HG03571 (cell line): ENCODE measurements around the gene TBC1D3.
"Not testable (repeated sequence)": the region's sequence is repeated elsewhere in the genome, so short reads cannot be mapped to it uniquely, and the experiment has no call there.

Experiments used
- ATAC-seq: cut with Tn5 transposase; IDR thresholded peaks from one replicate; pipeline ENCODE4 v1.9.1; 2021; ENCODE audit not compliant: unreplicated experiment

The TBC1D3 gene

GRCh38 chr17:38192455-38192854 lies at the start of gene TBC1D3:
TBC1D3 (minus strand) TSS chr17:38192555; CDS start chr17:38191029, 1,526 bp downstream.
- ATAC-seq: not testable (repeated sequence)

DNA sequence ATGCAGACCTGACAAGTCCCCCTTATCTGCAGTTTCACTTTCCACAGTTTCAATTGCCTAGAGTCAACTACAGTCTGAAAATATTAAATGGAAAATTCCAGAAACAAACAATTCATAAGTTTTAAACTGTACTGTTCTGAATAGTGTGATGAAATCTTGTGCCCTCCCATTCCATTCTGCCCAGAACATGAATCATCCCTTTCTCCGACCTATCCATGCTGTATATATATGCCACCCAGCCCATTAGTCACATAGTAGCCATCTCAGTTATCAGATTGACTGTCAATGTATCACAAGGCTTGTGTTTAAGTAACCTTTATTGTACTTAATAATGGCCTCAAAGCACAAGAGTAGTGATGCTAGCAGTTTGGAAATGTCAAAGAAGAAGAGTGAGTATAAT lies 40.4 kb upstream of the TBC1D3 start:
- not testable (repeated sequence) for ATAC-seq

DNA sequence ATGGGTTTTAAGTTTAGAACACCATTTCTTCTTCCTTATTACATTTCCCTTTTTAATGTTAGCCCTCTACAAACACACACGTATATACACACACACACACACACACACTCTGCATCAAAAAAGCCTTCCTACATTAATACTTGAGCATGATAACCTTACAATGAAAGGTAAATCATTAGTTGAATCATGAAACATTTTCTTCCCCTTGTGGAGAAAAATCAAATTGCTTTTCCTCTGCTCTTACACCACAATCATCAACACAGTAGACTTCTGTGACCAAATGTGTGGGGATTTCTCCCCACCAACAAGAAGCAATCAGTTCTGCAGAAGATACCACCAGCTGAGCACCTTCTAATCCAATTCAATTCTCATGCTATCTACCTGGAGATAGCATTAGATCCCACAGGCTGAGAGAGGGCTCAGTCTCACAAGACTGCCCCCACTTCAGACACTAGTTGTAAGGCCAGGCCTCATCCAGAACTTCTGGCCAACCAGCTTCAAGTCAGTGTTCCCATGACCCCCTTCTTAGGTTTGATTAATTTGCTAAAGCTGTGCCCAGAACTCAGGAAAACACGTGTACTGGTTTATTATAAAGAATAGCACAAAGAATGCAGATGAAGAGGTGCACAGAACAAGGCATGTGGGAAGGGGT lies 33.6 kb upstream of the TBC1D3 start:
- ATAC-seq: not testable (repeated sequence)

GRCh38 chr17:38220867-38221266 lies 28.5 kb upstream of the TBC1D3 start:
- not testable (repeated sequence) for ATAC-seq

DNA sequence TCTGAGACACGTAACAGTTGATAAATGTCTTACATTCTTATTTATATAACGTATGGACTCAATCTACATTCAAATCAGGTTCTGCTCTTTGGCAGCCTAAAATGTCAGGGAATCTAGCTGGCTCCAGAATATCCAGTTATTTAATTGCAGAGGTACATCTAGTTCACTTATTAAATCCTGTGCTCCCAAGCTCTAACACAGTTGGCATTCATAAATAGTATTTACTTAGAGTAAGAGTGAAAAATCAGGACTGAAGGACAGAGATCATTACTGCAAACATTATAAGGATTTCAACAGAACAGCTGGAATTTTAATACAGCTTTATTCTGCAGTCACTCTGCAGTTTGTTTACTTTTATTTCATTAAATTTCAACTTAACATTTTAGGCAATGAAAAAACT lies 7.9 kb upstream of the TBC1D3 start:
- ATAC-seq: not testable (repeated sequence)

DNA sequence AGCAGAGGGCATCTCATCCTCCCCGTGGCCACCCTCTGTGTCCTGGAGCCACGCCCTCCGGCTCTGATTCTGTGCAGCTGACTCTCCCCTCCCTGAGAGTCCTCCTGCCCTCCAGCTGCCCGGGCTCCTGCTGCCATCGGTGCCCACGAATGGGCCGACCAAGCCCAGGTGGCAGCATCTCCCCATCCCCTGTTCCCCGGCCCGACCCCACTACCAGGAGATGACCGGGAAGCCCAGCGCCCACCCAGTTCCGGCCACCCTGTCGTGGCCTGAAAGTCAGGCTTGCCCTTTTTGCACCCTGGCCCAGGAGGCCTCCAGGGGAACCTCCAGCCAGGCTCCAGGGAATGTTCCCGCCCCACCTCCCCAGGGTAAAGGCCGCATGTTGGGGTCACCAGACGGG lies 57.5 kb downstream of the TBC1D3 start:
- ATAC-seq: not testable (repeated sequence)
